UCSD-AML1 (cell line): Measurements from ENCODE around the gene RAB11FIP3.

Experiments used
- DNase-seq: peaks from one replicate; lab custom pipeline; 2025; ENCODE audit not compliant: unreplicated experiment; lab: John Stamatoyannopoulos, UW

Gene RAB11FIP3

DNA sequence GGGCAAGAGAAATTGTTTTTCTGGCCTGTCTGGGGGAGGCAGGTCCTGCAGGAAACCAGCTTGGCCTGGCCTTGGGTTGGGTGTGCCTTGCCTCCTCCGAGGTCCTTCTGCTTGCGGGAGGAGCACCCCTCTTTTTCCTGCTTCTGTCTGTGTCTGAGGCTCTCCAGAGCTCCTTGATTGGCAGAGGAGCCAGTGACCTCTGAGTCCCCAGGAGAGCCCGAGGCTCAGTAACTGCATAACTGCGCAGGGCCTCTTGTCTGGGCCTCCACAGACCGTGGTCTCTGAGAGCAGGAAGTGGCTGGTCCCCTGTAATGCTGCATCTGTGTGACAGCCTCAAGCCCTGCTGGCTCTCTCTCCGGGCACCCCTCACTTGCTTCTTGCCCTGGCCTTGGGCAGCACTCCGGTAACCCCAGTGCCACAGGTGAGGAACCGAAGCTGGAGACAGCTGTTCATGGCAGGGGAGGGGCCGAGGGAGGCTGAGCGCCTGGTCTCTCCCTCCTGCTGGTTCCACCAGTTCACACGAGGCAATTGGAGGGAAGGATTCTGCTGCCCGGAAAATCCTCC, 103.6 kb downstream of the RAB11FIP3 start:
- DNase-seq, result peak; percentile 64

DNA sequence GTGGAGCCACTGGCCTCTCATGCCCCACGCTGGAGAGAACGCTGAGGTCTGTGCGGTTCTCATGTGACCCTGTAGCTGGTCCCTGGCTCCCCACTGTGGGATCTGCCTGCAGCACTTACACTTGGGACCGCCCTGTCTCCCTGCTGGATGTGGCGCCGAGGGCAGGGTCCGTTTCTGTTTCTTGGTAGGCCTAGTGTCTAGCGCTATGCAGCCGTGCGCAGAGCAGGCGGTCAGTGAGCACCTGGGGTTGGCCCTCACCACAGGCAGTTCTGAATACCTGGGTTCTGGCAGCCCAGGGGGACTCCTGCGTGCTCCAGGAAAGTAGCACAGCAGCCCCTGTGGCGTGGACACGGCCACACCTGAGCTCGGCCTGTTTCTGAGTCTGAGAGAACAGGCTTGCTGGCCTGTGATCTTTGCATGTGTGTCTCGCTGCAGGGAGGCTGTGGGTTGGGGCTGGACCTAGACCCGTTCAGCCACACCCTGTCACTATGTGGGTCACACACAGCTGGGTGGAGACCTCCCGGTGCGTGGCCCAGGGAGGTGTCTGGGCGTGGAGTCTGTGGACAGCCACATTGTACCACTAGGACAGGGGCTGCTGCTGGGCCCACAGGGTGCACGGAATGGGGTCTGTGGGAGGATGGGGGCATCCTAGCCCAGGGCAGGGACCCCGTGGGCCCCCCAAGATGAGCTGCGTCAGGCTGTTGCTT, 104.8 kb downstream of the RAB11FIP3 start:
- no peak for DNase-seq

DNA sequence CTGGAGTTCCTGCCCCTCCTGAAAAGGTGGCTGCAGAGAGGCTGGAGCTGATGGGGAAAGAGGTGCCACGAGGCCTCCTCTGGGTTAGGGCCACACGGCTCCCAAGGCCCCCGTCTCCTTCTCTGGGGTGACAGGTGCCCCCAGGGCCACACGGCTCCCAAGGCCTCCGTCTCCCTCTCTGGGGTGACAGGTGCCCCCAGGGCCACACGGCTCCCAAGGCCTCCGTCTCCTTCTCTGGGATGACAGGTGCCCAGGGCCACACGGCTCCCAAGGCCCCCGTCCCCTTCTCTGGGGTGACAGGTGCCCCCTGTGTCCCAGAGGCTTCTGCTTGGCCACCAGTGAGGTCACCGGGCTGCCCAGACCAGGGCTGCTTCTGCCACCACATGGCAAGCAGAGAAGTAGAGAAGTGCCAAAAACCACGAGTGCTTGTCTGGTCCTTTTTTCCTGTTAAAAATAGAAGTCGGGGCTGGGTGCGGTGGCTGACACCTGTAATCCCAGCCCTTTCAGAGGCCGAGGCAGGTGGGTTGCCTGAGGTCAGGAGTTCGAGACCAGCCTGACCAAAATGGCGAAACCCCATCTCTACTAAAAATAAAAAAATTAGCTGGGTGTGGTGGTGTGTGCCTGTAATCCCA, 106.2 kb downstream of the RAB11FIP3 start:
- no peak for DNase-seq

DNA sequence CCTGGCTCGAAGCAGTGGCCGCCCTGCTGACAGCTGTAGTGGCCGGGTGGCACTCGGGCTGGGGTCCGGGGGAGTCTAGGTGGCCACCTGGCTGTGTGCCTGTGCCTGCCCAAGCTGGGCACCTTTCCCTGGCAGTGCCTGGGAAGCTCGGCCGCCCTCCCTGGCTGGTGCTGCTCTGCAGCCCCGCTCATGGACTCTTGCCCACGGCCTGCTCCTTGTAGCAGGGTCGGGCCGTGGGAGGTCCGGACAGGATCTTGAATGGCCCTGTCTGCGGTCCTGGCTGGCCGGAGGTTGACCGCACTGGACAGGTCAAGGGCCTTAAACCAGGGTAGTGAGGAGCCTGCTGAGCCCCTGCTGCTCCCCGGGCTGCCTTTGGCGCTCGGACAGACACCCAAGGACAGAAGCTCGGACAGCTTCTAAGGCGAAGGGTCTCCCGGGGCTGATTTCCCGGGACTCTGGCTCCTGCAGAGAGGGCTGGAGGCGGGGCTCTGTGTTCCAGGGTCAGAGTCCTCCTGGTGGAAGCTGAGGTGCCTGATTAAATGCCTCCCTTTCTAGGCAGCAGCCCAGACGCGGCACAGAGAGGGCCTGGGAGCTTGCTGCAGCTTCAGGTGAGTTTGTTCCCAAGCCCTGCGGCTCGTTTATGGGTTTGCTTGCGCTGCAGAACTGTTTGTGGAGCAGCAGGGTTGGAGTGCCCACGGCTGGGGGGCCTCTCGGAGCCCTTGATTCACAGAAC, 108.1 kb downstream of the RAB11FIP3 start:
- no peak for DNase-seq

DNA sequence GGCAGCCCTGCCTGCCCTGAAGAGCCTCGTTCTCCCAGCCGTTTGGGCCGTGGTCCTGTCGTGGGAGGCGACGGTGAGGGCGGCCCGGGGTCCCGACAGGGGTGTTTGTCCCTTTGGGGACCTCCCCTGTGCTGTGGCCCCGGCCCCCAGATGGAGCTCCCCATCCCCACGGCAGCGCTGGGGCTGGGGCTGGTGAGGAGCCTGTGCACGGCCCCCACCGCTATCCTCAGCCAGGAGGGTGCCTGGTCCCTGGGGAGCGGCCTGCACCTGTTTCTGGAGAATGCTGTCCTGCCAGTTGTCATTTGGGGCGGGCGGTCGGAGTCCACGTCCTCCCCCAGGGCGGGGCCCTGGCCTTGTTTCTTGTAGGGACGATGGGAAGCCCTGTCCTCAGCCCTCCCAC, 108.7 kb downstream of the RAB11FIP3 start:
- no peak for DNase-seq

DNA sequence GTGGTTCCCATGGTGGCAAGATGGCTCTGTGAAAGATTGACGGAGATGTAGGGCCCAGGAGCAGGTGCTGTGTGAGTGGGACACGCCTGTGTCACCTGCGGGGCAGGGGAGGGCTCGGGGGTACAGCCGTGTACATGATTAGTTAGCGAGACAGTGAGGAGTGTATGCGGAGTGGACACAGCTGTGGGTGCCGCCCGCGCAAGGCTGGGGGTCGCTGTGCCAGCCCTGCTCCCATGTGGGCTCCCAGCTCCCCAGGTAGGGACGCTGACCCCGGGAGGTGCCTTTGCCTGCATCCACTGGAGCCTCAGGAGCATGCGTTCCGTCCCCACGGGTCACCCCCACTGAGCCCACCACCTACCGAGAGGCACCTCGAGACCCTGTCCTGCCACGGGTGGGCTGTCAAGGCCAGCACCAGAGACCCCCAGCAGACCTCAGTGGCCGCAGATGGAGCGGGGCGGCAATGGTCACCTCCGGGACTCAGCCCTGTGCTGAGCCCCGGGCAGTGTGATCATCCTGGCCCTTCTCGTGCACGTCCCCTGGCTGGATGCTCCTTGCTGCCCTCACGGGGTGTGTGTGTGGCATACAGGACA, 109.5 kb downstream of the RAB11FIP3 start:
- DNase-seq, result no peak

DNA sequence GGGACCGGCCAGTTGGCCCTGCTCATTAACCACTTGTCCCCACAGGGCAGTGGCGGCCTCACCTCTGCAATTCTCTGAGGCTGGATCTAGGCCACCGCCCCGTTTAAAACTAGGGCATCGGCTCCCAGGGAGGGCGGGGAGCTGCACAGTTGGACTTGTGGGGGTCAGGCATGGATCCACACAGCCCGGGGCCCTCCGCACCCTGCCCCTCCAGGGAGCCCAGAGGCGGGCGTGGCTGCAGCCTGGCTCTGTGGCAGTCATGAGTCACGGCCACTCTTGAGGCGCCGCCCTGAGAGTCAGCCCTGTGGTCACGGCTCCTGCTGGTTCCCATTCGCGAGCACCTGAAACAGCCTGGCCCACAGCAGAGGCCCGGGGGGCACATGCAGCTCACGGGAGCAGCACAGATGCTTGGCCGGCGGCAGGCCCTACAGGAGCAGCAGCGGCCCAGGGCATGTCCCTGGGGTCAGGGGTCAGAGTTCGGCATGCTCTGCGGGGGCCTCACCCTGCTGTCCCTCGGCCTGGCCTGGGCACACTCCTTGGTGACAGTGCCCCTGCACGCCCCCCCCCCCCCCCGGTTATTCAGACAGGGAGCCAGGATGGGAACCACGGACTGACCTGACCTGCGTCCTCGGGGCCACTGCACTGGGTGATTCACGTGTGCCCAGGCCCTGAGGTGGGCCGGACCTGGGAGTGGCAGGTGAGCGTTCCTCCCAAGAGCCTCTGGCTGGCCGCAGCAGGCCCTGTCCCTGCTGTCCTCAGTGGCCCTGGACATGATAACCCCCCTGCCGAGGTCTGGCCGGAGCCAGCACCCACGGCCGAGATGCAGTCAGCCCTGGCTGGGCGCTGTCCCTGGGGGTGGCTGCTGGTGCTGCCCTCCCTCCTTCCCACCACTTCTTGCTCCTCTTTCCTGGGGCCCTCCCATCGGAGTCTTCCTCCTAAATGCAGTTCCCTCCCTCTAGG, 110.3 kb downstream of the RAB11FIP3 start:
- DNase-seq, result no peak

DNA sequence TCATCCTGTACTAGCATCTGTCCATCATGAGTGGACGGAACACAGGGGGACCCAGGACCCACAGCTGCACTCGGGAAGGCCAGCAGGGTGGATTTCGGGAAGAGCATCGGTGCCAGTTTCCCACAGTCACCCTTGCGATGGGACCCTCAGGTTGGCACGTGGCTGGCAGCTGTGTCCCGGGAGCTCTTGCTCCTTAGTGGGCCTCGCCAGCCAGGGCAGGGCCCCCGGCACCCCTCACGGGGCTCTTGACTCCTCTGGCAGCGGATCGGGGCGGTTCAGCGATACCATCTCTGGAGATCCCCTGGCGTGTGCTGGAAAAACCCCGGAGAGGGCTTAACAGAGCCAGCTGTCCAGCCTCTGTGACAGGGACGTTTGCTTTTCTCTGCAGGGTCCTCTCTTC, 111.3 kb downstream of the RAB11FIP3 start:
- no peak for DNase-seq

DNA sequence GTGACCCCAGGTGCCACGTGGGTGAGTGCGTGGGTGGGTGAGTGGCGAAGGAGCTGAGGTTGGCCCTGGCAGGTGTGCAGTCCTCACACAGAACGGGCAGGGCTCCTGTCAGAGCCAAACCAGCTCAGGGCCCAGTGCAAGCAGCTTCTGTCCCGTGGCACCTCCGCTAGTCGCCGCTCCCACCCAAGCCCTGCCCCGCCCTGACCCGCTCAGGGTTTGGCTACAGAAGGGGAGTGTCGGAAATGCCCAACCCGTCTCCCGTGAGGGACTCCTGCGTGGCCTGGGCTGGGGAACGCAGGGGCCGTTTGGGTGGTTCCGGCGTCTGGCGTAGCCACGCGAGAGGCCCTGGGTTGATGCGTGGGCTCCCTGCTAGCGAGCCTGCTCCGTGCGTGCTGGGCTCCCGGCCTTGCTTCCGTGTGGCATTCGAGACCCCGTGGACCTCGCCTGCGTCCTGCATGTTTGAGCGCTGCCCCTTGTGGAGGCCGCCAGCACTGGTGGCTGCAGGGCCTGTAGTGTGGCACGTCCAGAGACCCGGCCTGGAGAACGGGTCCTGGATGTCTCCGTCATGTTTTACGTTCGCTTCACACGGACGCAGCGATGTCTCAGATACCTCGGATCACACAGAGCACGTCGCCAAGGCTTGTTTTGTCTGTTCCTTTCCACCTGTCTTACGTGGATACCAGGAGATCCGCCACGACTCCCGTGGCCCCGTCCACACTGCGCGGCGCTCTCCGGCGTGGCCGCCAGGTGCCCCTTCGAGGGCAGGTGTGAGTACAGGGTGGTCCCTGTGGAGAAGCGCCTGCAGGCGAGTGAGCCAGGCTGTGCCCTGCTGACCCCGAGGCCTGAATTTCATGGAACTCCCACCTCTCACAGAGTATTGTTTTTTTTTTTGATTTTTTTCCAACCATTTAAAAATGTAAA, 112.2 kb downstream of the RAB11FIP3 start:
- DNase-seq, result no peak

DNA sequence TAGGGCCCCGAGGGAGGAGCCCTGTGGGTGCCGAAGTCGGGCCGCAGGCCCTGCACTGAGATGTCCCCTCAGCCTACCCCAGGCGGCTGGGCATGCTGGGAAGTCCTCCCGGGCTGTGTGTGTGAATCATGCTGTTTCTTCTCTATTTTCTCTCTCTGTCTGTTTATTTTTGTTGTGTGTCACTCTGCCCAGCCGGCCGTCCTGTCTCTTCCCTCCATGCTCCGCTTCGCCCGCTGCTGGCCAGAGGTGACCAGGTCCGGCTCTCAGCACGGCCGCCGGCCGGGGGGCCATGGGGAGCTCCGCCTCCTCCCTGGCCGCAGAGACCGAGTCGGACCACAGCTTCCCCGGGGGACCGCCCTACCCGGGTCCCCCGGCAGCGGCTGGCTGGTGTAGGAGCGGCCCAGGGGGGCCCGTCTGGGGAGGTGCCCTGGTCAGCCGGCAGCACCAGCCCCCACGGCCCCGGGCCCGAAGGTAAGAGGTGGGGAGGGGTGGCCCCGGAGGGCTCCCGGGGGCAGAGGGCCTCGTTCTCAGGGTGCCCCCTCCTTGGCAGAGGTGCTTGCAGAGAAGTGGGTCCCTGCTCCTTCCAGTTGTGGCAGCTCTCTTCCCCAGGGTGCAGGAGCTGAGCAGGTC, 114.6 kb downstream of the RAB11FIP3 start:
- no peak for DNase-seq

DNA sequence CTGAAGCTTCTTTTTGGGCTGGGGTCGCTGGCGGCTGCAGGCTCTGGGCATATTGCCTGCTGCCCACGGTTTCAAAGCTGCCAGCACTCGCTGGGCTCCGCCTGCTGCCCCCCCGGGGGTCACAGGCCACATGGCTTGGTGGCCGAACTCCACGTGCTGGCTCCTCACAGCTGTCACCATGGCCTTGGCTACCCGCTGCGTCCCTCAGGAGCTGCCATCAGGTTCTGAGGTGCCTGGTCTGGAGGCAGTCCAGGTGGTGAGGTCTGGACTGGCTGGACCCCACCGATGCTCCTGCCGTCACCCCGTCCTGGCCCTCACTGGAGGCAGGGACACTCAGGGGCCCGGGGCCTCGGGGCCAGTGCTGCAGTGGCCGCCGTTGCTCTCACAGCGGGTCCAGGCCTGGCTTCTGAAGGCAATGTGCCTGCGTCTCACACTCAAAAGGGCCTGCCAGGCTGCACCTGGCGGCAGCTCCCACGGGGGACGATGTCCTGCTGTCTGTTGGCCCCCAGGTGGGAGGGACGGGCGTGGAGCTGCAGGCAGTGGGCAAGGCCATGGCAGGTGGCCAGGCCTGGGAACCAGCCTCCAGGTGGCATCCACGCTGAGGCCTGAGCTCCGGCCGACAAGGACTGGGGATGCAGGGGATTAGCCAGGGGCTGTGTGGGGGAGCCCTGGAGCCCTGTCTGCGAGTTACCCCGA, 115.3 kb downstream of the RAB11FIP3 start:
- no peak for DNase-seq

DNA sequence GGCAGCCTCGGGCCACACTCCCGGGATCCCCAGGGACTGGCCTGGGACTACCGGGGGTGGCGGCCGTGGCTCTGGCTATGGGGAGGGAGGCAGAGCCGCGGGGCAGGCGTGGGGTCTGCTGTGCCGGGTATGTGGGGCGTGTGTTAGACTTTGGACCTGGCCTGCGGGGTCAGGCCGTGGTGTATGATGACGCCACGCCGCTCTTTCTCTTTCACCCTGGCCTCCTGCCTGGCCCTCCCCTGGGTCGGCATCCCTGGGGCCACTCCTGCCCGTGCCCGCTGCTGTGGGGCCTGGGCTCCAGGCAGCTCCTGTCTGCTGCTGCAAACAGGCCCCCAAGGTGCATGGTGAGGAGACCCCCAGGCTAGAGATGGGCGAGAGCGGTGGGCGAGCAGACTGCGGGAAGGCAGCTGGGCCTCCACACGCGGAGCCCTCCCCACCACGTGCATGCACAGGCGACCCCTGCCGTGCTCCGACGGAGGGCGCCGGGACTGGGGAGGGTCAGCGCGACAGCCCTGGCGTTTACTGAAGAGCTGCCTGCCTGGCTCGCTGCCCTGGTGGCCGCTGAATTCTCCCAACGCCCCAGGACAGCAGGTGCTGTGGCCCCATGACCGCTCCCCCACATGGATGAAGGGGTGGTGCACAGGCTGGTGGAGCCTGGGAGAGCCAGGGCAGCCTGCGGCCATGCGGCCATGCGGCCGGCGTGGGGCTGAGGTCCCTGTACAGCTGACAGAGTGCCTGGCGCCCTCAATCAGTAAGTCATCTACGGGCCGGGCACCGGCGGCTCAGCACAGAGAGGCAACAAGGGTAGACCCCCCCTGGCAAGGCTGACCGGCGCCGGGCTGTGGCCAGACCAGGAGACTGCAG, 118.1 kb downstream of the RAB11FIP3 start:
- no peak for DNase-seq

DNA sequence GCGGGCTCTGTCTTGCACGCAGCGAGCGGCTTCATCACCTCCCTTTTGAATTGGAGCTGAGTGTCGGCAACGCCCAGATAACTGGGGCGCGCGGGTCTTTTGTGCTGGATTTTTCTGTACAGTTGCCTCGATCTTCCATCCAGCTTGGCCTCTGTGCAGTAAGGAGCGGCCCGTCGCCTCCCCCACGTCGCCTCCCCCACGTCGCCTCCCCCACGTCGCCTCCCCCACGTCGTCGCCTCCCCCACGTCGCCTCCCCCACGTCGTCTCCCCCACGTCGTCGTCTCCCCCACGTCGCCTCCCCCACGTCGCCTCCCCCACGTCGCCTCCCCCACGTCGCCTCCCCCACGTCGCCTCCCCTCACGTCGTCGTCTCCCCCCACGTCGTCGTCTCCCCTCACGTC, 119.1 kb downstream of the RAB11FIP3 start:
- no peak for DNase-seq

DNA sequence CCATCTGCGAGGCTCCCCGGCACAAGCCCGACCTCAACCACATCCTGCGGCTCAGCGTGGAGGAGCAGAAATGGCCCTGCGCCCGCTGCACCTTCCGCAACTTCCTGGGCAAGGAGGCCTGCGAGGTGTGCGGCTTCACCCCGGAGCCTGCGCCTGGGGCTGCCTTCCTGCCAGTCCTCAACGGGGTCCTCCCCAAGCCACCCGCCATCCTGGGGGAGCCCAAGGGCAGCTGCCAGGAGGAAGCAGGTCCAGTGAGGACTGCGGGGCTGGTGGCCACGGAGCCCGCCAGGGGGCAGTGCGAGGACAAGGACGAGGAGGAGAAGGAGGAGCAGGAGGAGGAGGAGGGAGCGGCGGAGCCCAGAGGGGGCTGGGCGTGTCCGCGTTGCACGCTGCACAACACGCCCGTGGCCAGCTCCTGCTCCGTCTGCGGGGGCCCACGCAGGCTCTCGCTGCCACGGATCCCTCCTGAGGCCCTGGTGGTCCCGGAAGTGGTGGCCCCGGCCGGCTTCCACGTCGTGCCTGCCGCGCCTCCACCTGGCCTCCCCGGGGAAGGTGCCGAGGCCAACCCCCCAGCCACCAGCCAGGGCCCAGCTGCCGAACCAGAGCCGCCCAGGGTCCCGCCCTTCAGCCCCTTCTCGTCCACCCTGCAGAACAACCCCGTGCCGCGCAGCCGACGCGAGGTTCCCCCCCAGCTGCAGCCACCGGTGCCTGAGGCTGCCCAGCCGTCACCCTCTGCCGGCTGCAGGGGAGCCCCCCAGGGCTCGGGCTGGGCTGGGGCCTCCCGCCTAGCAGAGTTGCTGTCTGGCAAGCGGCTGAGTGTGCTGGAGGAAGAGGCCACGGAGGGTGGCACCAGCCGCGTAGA, 121.7 kb downstream of the RAB11FIP3 start:
- peak; percentile 94 for DNase-seq

DNA sequence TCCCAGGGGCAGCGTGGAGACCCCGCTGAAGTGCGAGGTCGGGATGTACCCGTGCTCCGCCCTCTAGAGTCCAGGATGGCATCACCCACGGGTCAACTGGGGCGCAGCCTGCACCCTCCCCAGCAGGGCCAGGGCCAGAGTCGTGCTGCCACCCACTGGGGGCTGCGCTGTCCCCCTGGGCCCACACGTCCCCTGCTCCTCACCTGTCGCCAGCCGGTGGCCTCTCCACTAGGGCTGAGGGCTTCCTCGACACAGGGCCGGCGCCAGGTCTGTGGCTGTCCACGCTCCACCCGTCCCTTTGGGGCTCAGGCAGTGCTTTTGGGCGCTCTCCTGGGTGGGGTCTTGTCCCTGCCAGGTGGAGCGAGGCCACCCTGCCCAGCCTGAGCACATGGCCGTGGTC, 123.1 kb downstream of the RAB11FIP3 start:
- DNase-seq, result no peak

DNA sequence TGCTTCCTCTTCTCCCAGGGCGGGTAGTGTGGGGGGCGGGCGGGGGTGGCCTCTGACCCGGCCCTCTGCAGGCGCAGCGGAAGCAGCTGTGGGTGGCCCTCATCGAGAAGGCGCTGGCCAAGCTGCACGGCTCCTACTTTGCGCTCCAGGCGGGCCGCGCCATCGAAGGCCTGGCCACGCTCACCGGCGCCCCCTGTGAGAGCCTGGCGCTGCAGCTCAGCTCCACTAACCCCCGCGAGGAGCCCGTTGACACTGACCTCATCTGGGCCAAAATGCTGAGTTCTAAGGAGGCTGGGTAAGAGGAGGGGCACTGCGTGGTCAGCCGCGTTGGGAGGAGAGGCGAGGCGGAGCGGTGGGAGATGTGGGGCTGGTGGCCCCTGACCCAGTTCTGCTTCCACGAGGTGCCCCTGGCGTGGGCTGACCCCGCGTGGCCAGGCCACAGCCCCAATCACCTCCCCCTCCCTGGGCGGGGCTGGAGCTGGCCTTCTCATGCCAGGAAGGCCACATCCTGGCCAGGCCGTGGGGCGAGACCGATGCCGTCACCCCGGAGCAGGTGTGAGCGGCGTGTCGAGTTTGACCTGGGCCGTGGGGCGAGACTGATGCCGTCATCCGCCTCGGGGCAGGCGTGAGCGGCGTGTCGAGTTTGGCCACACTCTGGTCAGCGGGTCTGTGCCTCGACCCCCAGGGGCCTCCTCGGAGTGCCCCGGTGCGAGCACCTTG, 124.3 kb downstream of the RAB11FIP3 start:
- no peak for DNase-seq
